GM12875 (cell line): ENCODE results near the gene OGFOD2.

Source experiments
- H3K4me3 ChIP-seq: one replicate; pipeline ENCODE4 v1.5.1; 2011; ENCODE audit warnings: low read depth, low read length, control low read depth
- CTCF ChIP-seq: IDR thresholded peaks from 2 replicates; pipeline ENCODE4 v1.5.1; 2011; ENCODE audit warnings: low read depth, mild to moderate bottlenecking, control low read depth, inconsistent platforms, low read length, moderate library complexity, borderline replicate concordance; ENCODE audit not compliant: insufficient read depth

Gene OGFOD2

GRCh38 chr12:123021688-123022604 lies 46.9 kb downstream of the OGFOD2 start:
- no peak for TF ChIP-seq CTCF
- no peak overlapping the region for H3K4me3 ChIP-seq

DNA sequence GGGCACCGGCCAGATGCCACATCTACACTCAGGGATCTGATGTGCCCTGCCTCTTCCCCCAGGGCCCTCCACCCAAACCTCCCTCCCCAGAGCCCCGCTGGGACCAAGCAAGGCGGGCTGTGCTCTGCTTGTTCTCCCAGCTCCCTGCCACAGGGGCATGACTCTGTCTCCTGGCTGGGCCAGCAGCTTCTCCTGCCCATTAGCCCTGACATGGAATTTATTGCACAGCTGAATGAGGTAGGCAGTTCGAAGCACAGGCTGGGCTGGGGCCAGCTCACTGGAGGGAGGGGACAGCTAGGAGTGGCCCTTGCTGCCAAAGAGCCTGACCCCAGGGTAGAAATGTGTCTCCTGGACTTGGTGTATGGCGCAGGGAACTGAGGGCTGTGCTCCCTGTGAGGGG lies 47.8 kb downstream of the OGFOD2 start:
- H3K4me3 ChIP-seq: no peak overlapping the region
- TF ChIP-seq CTCF: no peak

- no peak overlapping the region for H3K4me3 ChIP-seq
- no peak for TF ChIP-seq CTCF
Observed at GRCh38 chr12:123024819-123025391, 49.9 kb downstream of the OGFOD2 start.

DNA sequence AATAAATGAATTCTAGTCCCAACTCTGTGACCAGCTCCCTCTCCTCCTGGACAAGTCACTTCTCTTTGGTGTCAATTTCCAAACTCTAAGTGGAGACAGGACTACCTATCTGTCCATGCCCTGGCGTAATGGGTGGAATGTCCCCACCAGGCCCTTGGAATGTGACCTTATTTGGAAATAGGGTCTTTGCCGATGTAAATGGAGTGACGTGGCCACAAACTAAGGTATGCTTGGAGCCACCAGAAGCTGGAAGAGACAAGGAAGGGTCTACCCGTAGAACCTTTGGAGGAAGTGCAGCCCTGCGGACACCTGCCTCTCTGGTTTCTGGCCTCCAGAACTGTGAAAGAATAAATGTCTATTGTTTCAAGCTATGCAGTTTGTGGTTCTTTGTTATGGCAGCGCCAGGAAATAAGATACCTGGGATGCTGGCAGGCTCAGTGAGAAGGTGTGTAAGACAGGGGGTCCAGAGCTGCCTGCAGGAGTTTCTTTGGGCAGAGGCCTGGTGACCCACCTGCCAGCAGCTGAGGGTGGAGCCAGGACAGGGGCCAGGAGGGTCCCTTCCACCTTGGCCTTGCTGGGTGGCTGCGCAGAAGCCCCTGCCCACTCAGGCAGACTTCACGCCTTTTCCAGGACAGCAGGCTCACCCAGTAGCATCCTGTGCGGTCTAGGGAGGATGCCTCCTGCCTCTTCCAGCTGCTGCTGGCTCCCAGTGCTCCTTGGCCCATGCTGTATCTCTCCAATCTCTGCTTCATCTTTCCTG lies 51.2 kb downstream of the OGFOD2 start:
- H3K4me3 ChIP-seq: no peak overlapping the region
- no peak for TF ChIP-seq CTCF

DNA sequence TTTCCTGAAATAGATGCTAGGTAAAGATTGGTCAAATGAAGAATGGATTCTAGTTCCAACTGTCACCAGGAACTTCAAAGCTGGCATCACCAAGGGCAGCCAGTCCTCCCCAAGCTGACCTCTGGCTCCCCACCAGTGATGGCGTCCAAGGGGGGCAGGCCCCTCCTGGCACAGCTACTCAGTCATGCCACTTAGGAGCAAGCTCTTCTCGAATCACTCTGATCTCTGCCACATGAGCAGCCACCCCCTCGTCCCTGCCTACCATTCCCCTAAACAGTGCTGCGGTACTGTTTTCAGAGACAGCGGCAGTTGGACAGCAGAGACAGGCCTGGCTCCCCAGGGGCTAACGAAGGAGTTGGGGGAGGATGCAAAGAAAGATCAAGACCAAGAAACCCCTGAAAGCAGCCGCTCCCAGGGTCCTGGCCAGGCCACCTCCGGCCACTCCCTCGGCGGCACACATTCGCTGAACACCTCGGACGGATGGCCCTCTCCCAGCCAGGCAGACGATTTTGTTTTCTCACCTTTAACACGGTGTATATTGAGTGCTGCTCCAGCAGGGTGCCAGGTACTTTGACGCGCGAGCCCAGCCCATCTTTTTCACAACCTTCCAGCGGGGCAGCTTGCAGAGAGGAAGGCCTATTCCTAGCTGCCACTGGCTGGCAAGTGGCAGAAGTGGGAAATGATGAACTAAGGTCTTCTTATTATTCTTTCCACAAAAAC lies 52.8 kb downstream of the OGFOD2 start:
- no peak overlapping the region for H3K4me3 ChIP-seq
- TF ChIP-seq CTCF: no peak

DNA sequence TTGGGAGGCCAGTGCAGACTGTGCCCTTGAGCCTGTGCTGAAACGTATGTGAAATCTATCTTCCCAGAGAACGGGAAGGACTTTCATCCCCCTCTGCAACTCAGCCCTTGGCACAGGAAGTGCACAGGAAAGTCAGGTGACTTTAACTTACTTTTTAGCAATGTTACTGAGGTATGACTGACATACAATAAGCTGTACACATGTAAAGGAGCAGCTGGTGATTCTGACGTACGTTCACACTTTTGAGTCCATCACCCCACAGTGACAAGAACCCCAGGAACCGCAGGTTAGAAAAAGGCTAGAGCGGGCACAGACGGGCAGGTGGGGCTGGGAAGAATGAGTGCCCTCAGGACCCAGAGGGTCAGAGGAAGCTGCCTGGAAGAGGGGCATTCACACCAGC lies 53.4 kb downstream of the OGFOD2 start:
- H3K4me3 ChIP-seq: no peak overlapping the region
- TF ChIP-seq CTCF: no peak
